GM21360 (cell line): ENCODE results near the gene DKKL1.
"Not testable (repeated sequence)": the region's sequence is repeated elsewhere in the genome, so short reads cannot be mapped to it uniquely, and the experiment has no call there.

Source experiments
- ATAC-seq: cut with Tn5 transposase; IDR thresholded peaks from one replicate; pipeline ENCODE4 v1.9.1; 2021; ENCODE audit warnings: mild to moderate bottlenecking, moderate library complexity; ENCODE audit not compliant: unreplicated experiment

The DKKL1 gene

GRCh38 chr19:49359851-49360820 is 3.5 kb upstream of the DKKL1 start:
- no peak for ATAC-seq

- ATAC-seq = no peak
Measured at GRCh38 chr19:49361438-49362047, 2.1 kb upstream of the DKKL1 start.

GRCh38 chr19:49362048-49362928 is 1.4 kb upstream of the DKKL1 start, which contains the start of gene TEAD2:
Gene TEAD2, minus strand, starts transcription at chr19:49362416. Its CDS starts 2,341 bp downstream, at chr19:49360075.
- no peak for ATAC-seq

GRCh38 chr19:49362929-49363267 is 779 bp upstream of the DKKL1 start:
- no peak for ATAC-seq

- ATAC-seq = no peak
Measured at GRCh38 chr19:49364083-49364737, 533 bp downstream of the DKKL1 start.

- no peak for ATAC-seq
Measured at GRCh38 chr19:49366110-49366509, 2.4 kb downstream of the DKKL1 start.

- no peak for ATAC-seq
Measured at GRCh38 chr19:49368711-49369358, 5.2 kb downstream of the DKKL1 start.

GRCh38 chr19:49371184-49371583 is 7.5 kb downstream of the DKKL1 start:
- no peak for ATAC-seq

- not testable (repeated sequence) for ATAC-seq
Measured at GRCh38 chr19:49373174-49373573, 9.5 kb downstream of the DKKL1 start.

- ATAC-seq = no peak
Measured at GRCh38 chr19:49374665-49375434, 11.2 kb downstream of the DKKL1 start.

- no peak for ATAC-seq
Measured at GRCh38 chr19:49378512-49378911, 14.8 kb downstream of the DKKL1 start.

- ATAC-seq = no peak
Measured at GRCh38 chr19:49380391-49380790, 16.7 kb downstream of the DKKL1 start.

GRCh38 chr19:49382639-49383038 is 19.0 kb downstream of the DKKL1 start:
- no peak for ATAC-seq

- ATAC-seq = no peak
Measured at GRCh38 chr19:49383599-49383998, 19.9 kb downstream of the DKKL1 start.

- ATAC-seq = no peak
Measured at GRCh38 chr19:49387936-49388372, 24.3 kb downstream of the DKKL1 start, which contains the start of gene KASH5. Gene KASH5, plus strand, starts transcription at chr19:49388249. Its CDS starts 2,635 bp downstream, at chr19:49390884.

- ATAC-seq = no peak
Measured at GRCh38 chr19:49389406-49389805, 25.7 kb downstream of the DKKL1 start.

- ATAC-seq = no peak
Measured at GRCh38 chr19:49390131-49390928, 26.7 kb downstream of the DKKL1 start.

GRCh38 chr19:49390929-49391359 is 27.3 kb downstream of the DKKL1 start:
- ATAC-seq = no peak
